Mesothelial cell of epicardium (in vitro differentiated cells): ENCODE data around the gene CUTC. TPM values are rescaled to one million over a fixed set of nuclear protein-coding genes. Genes with fewer than 3 reads are reported as not detected.
A peak's percentile ranks its signal among the peaks of the same experiment; 100 is the strongest.

Source experiments
- DNase-seq, 2 experiments: peaks; one replicate each; pipeline ENCODE4 v3.0.0; 2021; ENCODE audit warnings: low spot score in 2 of 2; ENCODE audit not compliant: unreplicated experiment in 2 of 2
- H3K27ac Mint-ChIP-seq: 2 replicates; pipeline ENCODE4 v1.8.0; 2021; ENCODE audit warnings: mixed read lengths
- H3K27me3 Mint-ChIP-seq: 2 replicates; pipeline ENCODE4 v1.8.0; 2021; ENCODE audit warnings: low read depth, mixed read lengths
- H3K36me3 Mint-ChIP-seq: 2 replicates; pipeline ENCODE4 v1.8.0; 2021; ENCODE audit warnings: mixed read lengths
- H3K4me1 Mint-ChIP-seq: 2 replicates; pipeline ENCODE4 v1.8.0; 2021; ENCODE audit warnings: mixed read lengths
- H3K4me3 Mint-ChIP-seq: 2 replicates; pipeline ENCODE4 v1.8.0; 2021; ENCODE audit warnings: mild to moderate bottlenecking, moderate library complexity, mixed read lengths
- H3K9me3 Mint-ChIP-seq: 2 replicates; pipeline ENCODE4 v1.8.0; 2021; ENCODE audit warnings: mixed read lengths
- CTCF ChIP-seq: fragments of 200-600 bp; sonication (generic); IDR thresholded peaks from one replicate; pipeline ENCODE4 v1.5.0; 2021; ENCODE audit warnings: antibody characterized with exemption; ENCODE audit not compliant: unreplicated experiment
- total RNA-seq: library from RNA; stranded (reverse); gene quantifications from 3 replicates; pipeline ENCODE4 v1.2.1, GENCODE V29; 2021

The CUTC gene
- total RNA-seq, 1 donor from 2014 or later, result 10.4 TPM

GRCh38 chr10:99777918-99778714 is 46.1 kb downstream of the CUTC start:
- Mint-ChIP-seq H3K9me3 (peaks cover 13% of the 10 kb centered on the region), H3K27me3 (no peaks in the 10 kb centered on the region), H3K4me1 (peaks cover 26% of the 10 kb centered on the region)

GRCh38 chr10:99779335-99779734 is 47.3 kb downstream of the CUTC start:
- Mint-ChIP-seq H3K27ac (peak overlapping the region; percentile 96), H3K4me3 (peak overlapping the region; percentile 31), H3K36me3 (no peaks in the 10 kb centered on the region), H3K4me1 (peaks cover 26% of the 10 kb centered on the region), H3K27me3 (no peaks in the 10 kb centered on the region), H3K9me3 (peaks cover 13% of the 10 kb centered on the region)
- no peak for DNase-seq
- no peak for TF ChIP-seq CTCF

More at GRCh38 chr10:99777918-99778714, 46.1 kb downstream of the CUTC start:
- DNase-seq, result no peak
- no peak for TF ChIP-seq CTCF
- H3K36me3 Mint-ChIP-seq, result no peaks in the 10 kb centered on the region
- no peak overlapping the region for H3K4me3 Mint-ChIP-seq
- peak overlapping the region; percentile 96 for H3K27ac Mint-ChIP-seq

GRCh38 chr10:99781734-99782429 is 49.8 kb downstream of the CUTC start:
- TF ChIP-seq CTCF, result no peak
- Mint-ChIP-seq H3K9me3 (peaks cover 13% of the 10 kb centered on the region), H3K36me3 (no peaks in the 10 kb centered on the region), H3K4me3 (no peak overlapping the region), H3K27ac (no peak overlapping the region), H3K4me1 (peaks cover 22% of the 10 kb centered on the region), H3K27me3 (no peaks in the 10 kb centered on the region)
- DNase-seq, result no peak

GRCh38 chr10:99782447-99783286 is 50.6 kb downstream of the CUTC start, which contains the start of gene ABCC2:
TSS of gene ABCC2 (plus strand) at chr10:99782640. CDS start at chr10:99782845, 205 bp downstream.
- H3K27ac Mint-ChIP-seq, result no peak within 1 kb of the TSS
- H3K36me3 Mint-ChIP-seq, result peaks cover 2% of the 10 kb centered on the region
- peaks cover 22% of the 10 kb centered on the region for H3K4me1 Mint-ChIP-seq
- no peak for TF ChIP-seq CTCF
- H3K9me3 Mint-ChIP-seq, result peaks cover 16% of the 10 kb centered on the region
- no peak within 1 kb of the TSS for H3K4me3 Mint-ChIP-seq
- no peaks in the 10 kb centered on the region for H3K27me3 Mint-ChIP-seq
- DNase-seq, result no peak

- no peak for TF ChIP-seq CTCF
- H3K36me3 Mint-ChIP-seq, result peaks cover 2% of the 10 kb centered on the region
- H3K27me3 Mint-ChIP-seq, result no peaks in the 10 kb centered on the region
- DNase-seq, result no peak
- no peak overlapping the region for H3K27ac Mint-ChIP-seq
- no peak overlapping the region for H3K4me3 Mint-ChIP-seq
- peaks cover 9% of the 10 kb centered on the region for H3K9me3 Mint-ChIP-seq
- peaks cover 15% of the 10 kb centered on the region for H3K4me1 Mint-ChIP-seq
Measured at GRCh38 chr10:99784016-99784726, 52.1 kb downstream of the CUTC start.
